IMR-90 (cell line): ENCODE data around the gene TBC1D1. TPM values are rescaled to one million over a fixed set of nuclear protein-coding genes. Genes with fewer than 3 reads are reported as not detected.

Source experiments
- ATAC-seq: fragments of 200-7000 bp; cut with Tn5 transposase; 2 replicates; pipeline ENCODE4 v1.9.1; 2020; ENCODE audit warnings: low read depth, mild to moderate bottlenecking, moderate library complexity
- BruUV-seq: library from RNA; stranded (reverse); fragments of 400-500 nt; replicated peaks from 2 replicates; lab custom pipeline; 2021; lab: Mats Ljungman, UMichigan
- CTCF ChIA-PET: fragments of 300-600 bp; formaldehyde crosslinking; extraction: SDS; loops from one replicate; lab custom pipeline; 2021; ENCODE audit warnings: antibody characterized with exemption; lab: Yijun Ruan, JAX
- POLR2A ChIA-PET: fragments of 300-600 bp; sonication (Branson Sonifier 250); formaldehyde crosslinking; loops from one replicate; lab custom pipeline; 2022; ENCODE audit warnings: antibody characterized with exemption; ENCODE audit not compliant: unreplicated experiment; lab: Charles Lee
- DNase-seq: peaks from one replicate; pipeline ENCODE4 v3.0.0; 2013
- H2AFZ ChIP-seq: replicated peaks from 2 replicates; pipeline ENCODE3; 2013; ENCODE audit warnings: low read length, mild to moderate bottlenecking; ENCODE audit not compliant: poor library complexity
- H2AK5ac ChIP-seq: 2 replicates; pipeline ENCODE4 v1.6.1; 2013; ENCODE audit warnings: low read depth, low read length, inconsistent platforms
- H2AK9ac ChIP-seq: replicated peaks from 2 replicates; pipeline ENCODE3; 2013; ENCODE audit warnings: mild to moderate bottlenecking, low read depth, low read length, moderate library complexity; ENCODE audit not compliant: poor library complexity
- H2BK120ac ChIP-seq: 2 replicates; pipeline ENCODE4 v1.6.1; 2013; ENCODE audit warnings: low read depth, low read length, inconsistent platforms
- H2BK15ac ChIP-seq: 3 replicates; pipeline ENCODE4 v1.6.1; 2013; ENCODE audit warnings: low read depth, low read length, inconsistent platforms
- H2BK20ac ChIP-seq: 2 replicates; pipeline ENCODE4 v1.6.1; 2013; ENCODE audit warnings: low read depth, mild to moderate bottlenecking, inconsistent platforms, low read length, moderate library complexity
- H2BK5ac ChIP-seq: 2 replicates; pipeline ENCODE4 v1.6.1; 2013; ENCODE audit warnings: mild to moderate bottlenecking, low read depth, low read length, inconsistent platforms; ENCODE audit not compliant: poor library complexity, severe bottlenecking
- H3K14ac ChIP-seq: replicated peaks from 2 replicates; pipeline ENCODE4 v1.6.1; 2013; ENCODE audit warnings: low read depth, low read length, inconsistent platforms
- H3K18ac ChIP-seq: 2 replicates; pipeline ENCODE4 v1.6.1; 2013; ENCODE audit warnings: low read depth, low read length, control low read depth
- H3K23ac ChIP-seq: 2 replicates; pipeline ENCODE4 v1.6.1; 2013; ENCODE audit warnings: low read depth, low read length, inconsistent platforms
- H3K27ac ChIP-seq: 2 replicates; pipeline ENCODE4 v1.5.1; 2013; ENCODE audit warnings: mild to moderate bottlenecking, control low read depth, low read length; ENCODE audit not compliant: insufficient read depth
- H3K27me3 ChIP-seq: 2 replicates; pipeline ENCODE4 v1.6.1; 2013; ENCODE audit warnings: low read length; ENCODE audit not compliant: control insufficient read depth, insufficient read depth
- H3K36me3 ChIP-seq: 2 replicates; pipeline ENCODE4 v1.6.1; 2013; ENCODE audit warnings: low read length, mixed read lengths; ENCODE audit not compliant: control insufficient read depth, insufficient read depth
- H3K4ac ChIP-seq: 2 replicates; pipeline ENCODE4 v1.6.1; 2013; ENCODE audit warnings: low read depth, low read length, inconsistent platforms
- H3K4me1 ChIP-seq: 2 replicates; pipeline ENCODE4 v1.6.1; 2013; ENCODE audit warnings: low read length, mixed read lengths; ENCODE audit not compliant: control insufficient read depth, insufficient read depth
- H3K4me2 ChIP-seq: 2 replicates; pipeline ENCODE4 v1.6.1; 2013; ENCODE audit warnings: low read depth, mild to moderate bottlenecking, control low read depth, low read length, moderate library complexity
- H3K4me3 ChIP-seq: 2 replicates; pipeline ENCODE4 v1.5.1; 2013; ENCODE audit warnings: low read depth, mild to moderate bottlenecking, control low read depth, low read length, moderate library complexity; ENCODE audit not compliant: insufficient read depth
- H3K56ac ChIP-seq: 2 replicates; pipeline ENCODE4 v1.6.1; 2013; ENCODE audit warnings: low read length, inconsistent platforms; ENCODE audit not compliant: insufficient read depth; ENCODE audit errors: extremely low read depth
- H3K79me1 ChIP-seq, 2 experiments: 2 replicates each; pipeline ENCODE4 v1.6.1; 2013; ENCODE audit warnings: low read length in 2 of 2, inconsistent platforms in 1 of 2, low read depth in 1 of 2
- H3K9ac ChIP-seq: 2 replicates; pipeline ENCODE4 v1.6.1; 2013; ENCODE audit warnings: low read depth, low read length, control low read depth
- H3K9me1 ChIP-seq: 2 replicates; pipeline ENCODE4 v1.6.1; 2013; ENCODE audit warnings: low read length, inconsistent platforms; ENCODE audit not compliant: insufficient read depth
- H3K9me3 ChIP-seq: 2 replicates; pipeline ENCODE4 v1.6.1; 2013; ENCODE audit warnings: low read length; ENCODE audit not compliant: control insufficient read depth, insufficient read depth
- H4K20me1 ChIP-seq: 2 replicates; pipeline ENCODE4 v1.6.1; 2013; ENCODE audit warnings: low read length, inconsistent platforms; ENCODE audit not compliant: insufficient read depth
- H4K5ac ChIP-seq: 2 replicates; pipeline ENCODE4 v1.6.1; 2013; ENCODE audit warnings: mild to moderate bottlenecking, low read depth, low read length, control low read depth
- H4K8ac ChIP-seq, 2 experiments: 2 replicates each; pipeline ENCODE4 v1.6.1; 2013; ENCODE audit warnings: low read depth in 2 of 2, low read length in 2 of 2, control low read depth in 1 of 2, inconsistent platforms in 1 of 2
- H4K91ac ChIP-seq: 2 replicates; pipeline ENCODE4 v1.6.1; 2013; ENCODE audit warnings: low read depth, low read length, inconsistent platforms; ENCODE audit not compliant: insufficient read depth
- BHLHE40 ChIP-seq: fragments of 150-350 bp; IDR thresholded peaks from 2 replicates; pipeline ENCODE4 v1.6.1; 2016; ENCODE audit warnings: mild to moderate bottlenecking, low read depth, low read length
- CEBPB ChIP-seq: IDR thresholded peaks from 2 replicates; pipeline ENCODE4 v1.6.1; 2012; ENCODE audit warnings: low read depth, low read length, improper control_type of control experiment
- CHD1 ChIP-seq: IDR thresholded peaks from 2 replicates; pipeline ENCODE4 v1.6.1; 2012; ENCODE audit warnings: low read depth, low read length, improper control_type of control experiment
- CTCF ChIP-seq: conservative IDR thresholded peaks from 2 replicates; pipeline ENCODE4 v1.5.1; 2012; ENCODE audit warnings: mild to moderate bottlenecking, low read depth, low read length, improper control_type of control experiment
- ELK1 ChIP-seq: fragments of 150-350 bp; IDR thresholded peaks from 2 replicates; pipeline ENCODE4 v1.6.1; 2016; ENCODE audit warnings: low read depth, mild to moderate bottlenecking, low read length, moderate library complexity, borderline replicate concordance
- FOS ChIP-seq: fragments of 150-350 bp; IDR thresholded peaks from 2 replicates; pipeline ENCODE4 v1.6.1; 2016; ENCODE audit warnings: low read depth, low read length
- MAFK ChIP-seq: IDR thresholded peaks from 2 replicates; pipeline ENCODE4 v1.6.1; 2012; ENCODE audit warnings: low read depth, low read length, improper control_type of control experiment
- MAZ ChIP-seq: IDR thresholded peaks from 2 replicates; pipeline ENCODE4 v1.6.1; 2012; ENCODE audit warnings: low read depth, mild to moderate bottlenecking, low read length, improper control_type of control experiment, moderate library complexity, borderline replicate concordance
- MXI1 ChIP-seq: IDR thresholded peaks from 2 replicates; pipeline ENCODE4 v1.6.1; 2012; ENCODE audit warnings: low read depth, mild to moderate bottlenecking, low read length, moderate library complexity, borderline replicate concordance
- NFE2L2 ChIP-seq: fragments of 150-350 bp; IDR thresholded peaks from 2 replicates; pipeline ENCODE4 v1.6.1; 2016; ENCODE audit warnings: low read depth, mild to moderate bottlenecking, low read length
- POLR2A ChIP-seq: IDR thresholded peaks from 2 replicates; pipeline ENCODE4 v1.6.1; 2012; ENCODE audit warnings: mild to moderate bottlenecking, low read depth, low read length
- RAD21 ChIP-seq: IDR thresholded peaks from 2 replicates; pipeline ENCODE4 v1.6.1; 2012; ENCODE audit warnings: low read length, improper control_type of control experiment
- RCOR1 ChIP-seq: IDR thresholded peaks from 2 replicates; pipeline ENCODE4 v1.6.1; 2012; ENCODE audit warnings: mild to moderate bottlenecking, low read length, improper control_type of control experiment; ENCODE audit not compliant: insufficient replicate concordance
- RFX5 ChIP-seq: IDR thresholded peaks from 2 replicates; pipeline ENCODE4 v1.8.0; 2012; ENCODE audit warnings: low read depth, mild to moderate bottlenecking, low read length, moderate library complexity
- SMC3 ChIP-seq: fragments of 150-350 bp; IDR thresholded peaks from 2 replicates; pipeline ENCODE4 v1.6.1; 2016; ENCODE audit warnings: low read depth, mild to moderate bottlenecking, antibody characterized with exemption, low read length, moderate library complexity
- USF2 ChIP-seq: fragments of 150-350 bp; IDR thresholded peaks from 2 replicates; pipeline ENCODE4 v1.6.1; 2017; ENCODE audit warnings: mild to moderate bottlenecking, antibody characterized with exemption, low read length, low read depth
- WGBS, 2 experiments: methylation state at CpG; one replicate each; pipeline versions ENCODE4 v1.1.5 to v1.1.7; 2013; ENCODE audit warnings: missing lambda C conversion rate in 2 of 2; ENCODE audit not compliant: insufficient read length in 1 of 2; ENCODE audit errors: extremely low coverage in 2 of 2; 5-methylcytosine and 5-hydroxymethylcytosine counted together
- dilution Hi-C: fragments of 300-500 bp; cut with HindIII; formaldehyde crosslinking; loops from one replicate; pipeline ENCODE4 v1.14.3; 2018; ENCODE audit warnings: low sequenced_read_pairs; ENCODE audit not compliant: unreplicated experiment
- in situ Hi-C: fragments of 300-500 bp; cut with MboI; formaldehyde crosslinking; loops from 3 replicates; pipeline ENCODE4 v1.14.3; 2019; ENCODE audit warnings: low sequenced_read_pairs, inconsistent platforms, mixed read lengths
- intact Hi-C: fragments of 100-400 bp; cut with micrococcal nuclease; formaldehyde crosslinking; loops from 2 replicates; pipeline ENCODE4 v1.10.0; 2022
- polyA plus RNA-seq, 3 experiments: library from polyadenylated mRNA; depleted of rRNA; stranded (reverse); fragments of >200 nt; gene quantifications; 2 replicates each; pipeline ENCODE4 v1.2.3, GENCODE V29; 2012; ENCODE audit warnings: low replicate concordance in 1 of 3
- total RNA-seq: library from RNA; depleted of rRNA; stranded (reverse); fragments of >200 nt; gene quantifications from 2 replicates; pipeline ENCODE4 v1.2.3, GENCODE V29; 2012

Gene TBC1D1
- total and polyA plus RNA-seq, 2 of the 4 experiments (the other 2 are of a cell fraction): 42.4 to 104 TPM

- H4K8ac ChIP-seq: peak overlapping the region in 1 of 2 experiments; percentile 24; a peak in 1 of 4 replicates
- DNase-seq (no peak), ATAC-seq (no peak)
- no peak overlapping the region for H2BK15ac ChIP-seq
- H3K79me1 ChIP-seq: peaks cover 11 to 26% of the 10 kb centered on the region in 2 experiments; a peak in 3 of 4 replicates
- no peaks in the 10 kb centered on the region for H3K9me3 ChIP-seq
- H3K9ac ChIP-seq: no peak overlapping the region
- 0 out of 2 replicates have a peak overlapping the region, but pooled peaks have one; percentile 27 for H4K91ac ChIP-seq
- no peak overlapping the region for H3K18ac ChIP-seq
- in situ Hi-C loops (no loop called here), intact Hi-C loops (no loop called here), dilution Hi-C loops (no loop called here)
- H3K23ac ChIP-seq: peak overlapping the region; percentile 48; the same call in 1 of the 2 replicates
- no peak overlapping the region for H3K4ac ChIP-seq
- H3K4me1 ChIP-seq: peaks cover 14% of the 10 kb centered on the region
- no peak overlapping the region for H2AK9ac ChIP-seq
- H3K56ac ChIP-seq: no peak overlapping the region
- BruUV-seq: no TSS peak
- H2AFZ ChIP-seq: no peak overlapping the region
- TF ChIP-seq NFE2L2 (no peak), ELK1 (no peak), RFX5 (no peak), BHLHE40 (no peak), POLR2A (no peak), FOS (no peak), CHD1 (no peak), MXI1 (no peak), CEBPB (no peak), SMC3 (no peak), MAZ (no peak), RAD21 (no peak), CTCF (no peak), RCOR1 (no peak), USF2 (no peak), MAFK (no peak)
- ChIA-PET POLR2A (no interaction called here), CTCF (no interaction called here)
- H2AK5ac ChIP-seq: no peak overlapping the region
- H2BK120ac ChIP-seq: no peak overlapping the region; the same call in 1 of the 2 replicates
- H3K4me2 ChIP-seq: peak overlapping the region; percentile 26; the same call in 1 of the 2 replicates
- H3K36me3 ChIP-seq: no peaks in the 10 kb centered on the region
- no peaks in the 10 kb centered on the region for H4K20me1 ChIP-seq
- peak overlapping the region; percentile 20 for H2BK5ac ChIP-seq
- WGBS, 2 experiments: no CpG with 5 or more reads among the region's 4 CpGs
- H3K27ac ChIP-seq: no peak overlapping the region
- H3K27me3 ChIP-seq: no peaks in the 10 kb centered on the region
- no peak overlapping the region for H3K4me3 ChIP-seq
- H3K14ac ChIP-seq: no peak overlapping the region
- H3K9me1 ChIP-seq: peaks cover 4% of the 10 kb centered on the region
- peak overlapping the region; percentile 37; the same call in 1 of the 2 replicates for H4K5ac ChIP-seq
- H2BK20ac ChIP-seq: 0 out of 2 replicates have a peak overlapping the region, but pooled peaks have one; percentile 3
Measured at GRCh38 chr4:38089961-38090360, 199.1 kb downstream of the TBC1D1 start.
